Measurements from ENCODE around the gene SERHL2.
"Not testable (repeated sequence)": the region's sequence is repeated elsewhere in the genome, so short reads cannot be mapped to it uniquely, and the experiment has no call there.

The SERHL2 gene

DNA sequence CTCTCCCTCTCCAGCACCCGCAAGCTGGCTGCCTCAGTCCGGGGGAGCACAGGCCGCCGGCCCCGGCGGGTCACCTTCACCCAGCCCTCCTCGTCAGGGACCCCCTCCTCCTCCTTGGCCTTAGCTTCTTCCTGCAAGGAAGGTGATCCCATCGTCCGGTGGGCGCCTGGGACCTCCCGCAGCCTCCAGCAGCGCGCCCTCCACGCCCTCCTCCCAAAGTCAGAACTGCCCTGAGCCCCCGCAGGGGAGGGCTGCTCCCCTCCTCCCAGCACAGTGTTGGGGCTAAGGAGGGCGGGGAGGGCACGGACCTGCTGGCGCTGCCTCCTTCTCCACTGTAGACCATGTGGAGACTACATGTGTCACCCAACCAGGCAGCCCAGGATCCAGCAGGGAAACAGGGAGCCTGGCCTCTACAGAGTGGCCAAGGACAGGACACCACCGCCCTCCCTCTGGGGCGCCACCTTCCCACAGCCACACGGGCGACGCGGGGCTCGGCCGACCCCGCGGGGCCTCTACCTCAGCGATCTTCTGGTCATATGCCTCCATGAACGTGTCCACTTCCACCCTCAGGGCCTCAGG is 22.3 kb downstream of the SERHL2 start:
- FAIRE-seq = not testable (repeated sequence)

- FAIRE-seq = not testable (repeated sequence)
Observed at GRCh38 chr22:42577141-42577540, 23.4 kb downstream of the SERHL2 start.

DNA sequence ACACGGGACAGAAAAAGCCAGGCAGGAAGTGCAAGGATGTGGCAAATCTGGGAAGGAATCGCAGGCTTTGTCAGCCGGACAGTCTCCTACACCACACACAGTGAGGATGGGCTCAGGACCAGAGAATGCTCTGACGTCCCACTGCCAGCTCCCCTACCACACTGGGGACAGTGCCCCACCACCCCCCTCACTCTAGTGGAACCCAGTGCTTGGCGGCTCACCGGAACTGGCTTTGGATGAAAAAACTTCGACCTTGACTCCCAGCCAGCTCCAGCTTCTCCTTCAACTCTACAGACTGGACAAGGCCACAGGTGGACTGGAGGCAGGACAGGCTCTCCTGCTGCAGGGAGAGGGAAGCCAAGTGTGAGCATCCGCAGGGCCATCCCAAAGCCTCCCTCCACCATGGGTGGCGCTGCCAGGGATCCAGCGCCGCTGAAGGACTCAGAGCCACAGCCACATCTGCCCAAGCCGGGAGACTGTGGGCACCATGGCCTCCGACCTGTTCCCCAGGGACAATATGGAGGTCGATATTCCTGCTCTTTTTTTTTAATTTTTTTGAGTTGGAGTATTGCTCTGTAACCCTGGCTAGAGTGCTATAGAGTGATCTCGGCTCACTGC is 24.0 kb downstream of the SERHL2 start:
- FAIRE-seq = no peak

GRCh38 chr22:42580040-42580439 is 26.3 kb downstream of the SERHL2 start:
- FAIRE-seq = not testable (repeated sequence)

DNA sequence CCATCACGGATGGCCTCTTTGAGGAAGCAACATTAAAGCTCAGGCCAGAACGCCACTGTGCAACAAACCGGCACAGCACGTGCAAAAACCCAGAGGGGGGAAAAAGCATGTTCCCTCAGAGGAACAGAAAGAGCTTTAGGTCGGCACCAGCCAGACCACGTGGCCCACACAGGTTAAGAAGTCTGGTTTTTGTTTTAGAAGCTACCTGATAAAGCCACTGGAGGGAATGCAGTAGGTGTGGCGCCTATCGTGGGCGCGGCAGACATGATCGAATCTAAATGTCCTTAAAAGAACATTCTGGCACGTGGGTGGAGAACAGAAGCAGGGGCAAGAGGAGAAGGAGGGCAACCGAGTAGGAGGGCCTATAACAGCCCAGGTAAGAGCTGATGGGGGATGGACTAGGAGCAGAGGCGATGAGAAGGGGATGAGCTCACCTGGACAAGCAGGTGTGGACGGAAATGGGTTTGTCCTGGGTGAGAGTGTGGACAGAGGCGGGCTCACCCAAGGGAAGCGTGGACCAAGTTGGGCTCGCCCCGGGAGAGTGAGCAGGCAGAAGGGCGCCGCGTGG is 27.5 kb downstream of the SERHL2 start:
- FAIRE-seq = not testable (repeated sequence)

GRCh38 chr22:42581762-42582716 is 28.3 kb downstream of the SERHL2 start:
- no peak for FAIRE-seq

DNA sequence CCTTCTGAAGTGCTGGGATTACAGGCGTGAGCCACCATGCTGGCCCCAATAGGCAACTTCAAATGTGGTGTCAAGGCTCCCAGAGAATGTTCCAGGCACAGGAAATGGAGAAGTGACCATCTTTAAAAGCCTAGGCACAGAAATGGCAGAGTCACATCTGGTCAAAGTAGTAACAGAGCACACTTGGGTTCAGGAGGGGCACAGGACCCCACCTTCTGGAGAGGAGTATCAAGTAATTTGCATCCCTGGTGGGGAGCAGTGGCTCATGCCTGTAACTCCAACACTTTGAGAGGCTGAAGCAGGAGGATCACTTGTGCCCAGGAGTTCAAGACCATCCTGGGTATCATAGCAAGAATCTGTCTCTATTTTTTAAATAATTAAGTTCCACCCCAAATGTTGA is 29.2 kb downstream of the SERHL2 start:
- no peak for FAIRE-seq

DNA sequence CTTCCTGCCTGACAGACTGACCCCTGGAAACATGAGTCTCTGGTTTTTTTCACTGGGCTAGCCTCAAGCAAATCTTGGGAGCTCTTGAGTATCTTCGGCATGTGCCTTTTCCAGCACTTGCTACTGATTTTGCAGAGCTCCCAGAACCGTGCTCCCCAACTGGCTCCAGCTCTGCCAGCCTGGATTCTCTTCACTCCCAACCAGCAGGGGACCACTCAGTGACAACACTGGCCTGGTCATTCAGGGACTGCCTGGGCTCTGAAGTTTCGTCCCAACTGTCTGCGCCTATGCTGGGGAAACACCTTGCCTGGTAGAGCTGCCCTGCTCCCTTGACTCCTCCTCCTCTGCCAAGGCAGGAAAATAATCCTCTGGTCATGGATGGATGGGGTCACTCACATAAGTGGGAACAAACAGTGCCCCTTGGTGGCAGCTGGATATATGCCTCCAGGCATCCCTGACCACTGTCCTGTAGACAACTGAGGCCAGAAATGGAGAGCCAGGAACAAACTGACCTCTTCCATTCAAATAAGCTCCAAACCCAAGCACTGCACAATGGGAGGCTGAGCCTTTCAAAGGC is 30.7 kb downstream of the SERHL2 start:
- no peak for FAIRE-seq

GRCh38 chr22:42585096-42585495 is 31.3 kb downstream of the SERHL2 start:
- no peak for FAIRE-seq

- no peak for FAIRE-seq
Observed at GRCh38 chr22:42586381-42586780, 32.6 kb downstream of the SERHL2 start.

DNA sequence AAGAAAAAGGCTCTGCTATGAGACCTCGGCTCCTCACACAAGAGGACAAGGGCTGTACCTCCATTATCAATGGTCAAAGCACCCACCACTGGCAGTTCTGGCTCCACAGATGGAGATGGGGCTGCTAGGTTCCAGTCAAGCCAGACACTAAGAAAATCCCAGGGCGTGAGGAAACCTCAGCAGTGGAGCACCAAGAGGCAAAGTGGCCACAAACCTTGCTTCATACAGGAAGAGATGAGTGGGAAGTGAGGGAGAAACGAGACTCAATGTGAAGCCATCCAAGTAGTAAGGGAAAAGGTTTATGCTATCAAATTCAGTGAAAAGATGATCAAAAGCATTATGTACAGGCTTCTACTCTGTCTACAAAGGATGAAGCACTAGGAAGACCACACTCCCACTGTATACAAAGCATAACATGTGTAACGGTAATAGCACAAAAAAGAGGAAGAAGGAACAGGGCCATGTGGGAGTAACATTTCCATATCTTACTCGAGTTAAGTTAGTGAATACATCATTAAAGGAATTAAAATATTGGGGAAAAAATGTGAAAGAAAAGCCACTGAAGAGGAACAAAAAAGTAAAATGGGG is 33.9 kb downstream of the SERHL2 start:
- FAIRE-seq = no peak

DNA sequence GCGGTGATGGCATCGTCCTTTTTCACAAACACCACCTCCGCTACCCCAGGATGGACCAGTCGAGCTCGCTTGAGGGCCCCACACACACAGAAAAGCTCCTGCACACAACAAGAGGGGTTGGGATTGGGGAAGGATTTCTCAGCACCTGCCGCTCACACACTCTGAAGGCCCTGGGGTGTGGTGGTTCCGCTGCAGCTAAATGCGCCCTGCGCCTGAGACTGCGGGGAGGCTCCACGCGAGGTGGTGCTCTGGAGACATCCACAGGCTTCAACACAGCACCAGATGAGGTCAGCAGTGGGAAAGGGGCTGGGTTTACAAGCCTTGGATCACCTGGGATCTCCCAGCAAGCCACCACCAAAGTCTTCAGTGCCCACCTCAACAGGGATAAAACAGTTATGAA is 38.2 kb downstream of the SERHL2 start:
- no peak for FAIRE-seq

DNA sequence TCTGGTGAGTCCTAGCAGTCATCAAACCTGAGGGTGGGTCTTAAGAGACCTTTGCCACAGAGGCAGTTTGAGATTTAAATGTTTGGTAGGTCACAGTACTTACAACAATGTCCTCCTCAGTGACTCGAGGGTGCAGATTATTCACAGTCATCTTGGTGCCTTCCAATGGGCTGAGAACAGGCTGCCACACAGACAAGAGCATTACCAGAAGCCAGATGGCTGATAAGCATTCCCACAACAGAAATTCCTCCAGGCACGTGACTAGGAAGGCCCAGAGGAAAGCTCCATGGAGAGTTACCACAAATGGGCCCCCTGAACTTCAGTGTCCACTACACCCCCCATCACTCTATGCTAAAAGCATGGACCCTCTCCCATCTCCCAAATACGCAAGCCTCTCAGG is 41.7 kb downstream of the SERHL2 start:
- no peak for FAIRE-seq

DNA sequence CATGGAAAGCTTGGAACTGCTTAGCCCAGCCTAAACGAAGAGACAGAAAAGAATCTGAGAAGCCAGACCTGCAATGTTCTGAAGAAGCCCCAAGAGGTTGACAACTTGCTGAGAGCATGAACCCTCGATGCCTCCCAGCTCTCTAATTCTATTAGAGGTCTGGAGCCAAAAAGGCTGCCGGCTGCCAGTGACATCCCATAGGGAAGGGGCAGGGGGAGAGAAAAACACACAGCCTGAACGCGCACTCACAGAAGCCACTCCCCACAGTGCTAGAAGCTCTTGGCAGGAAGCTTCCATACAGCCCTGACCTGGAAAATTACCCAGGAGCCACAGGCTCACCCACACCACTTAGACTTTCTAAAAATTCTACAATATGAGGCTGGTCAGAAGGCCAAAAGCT is 42.6 kb downstream of the SERHL2 start:
- no peak for FAIRE-seq

DNA sequence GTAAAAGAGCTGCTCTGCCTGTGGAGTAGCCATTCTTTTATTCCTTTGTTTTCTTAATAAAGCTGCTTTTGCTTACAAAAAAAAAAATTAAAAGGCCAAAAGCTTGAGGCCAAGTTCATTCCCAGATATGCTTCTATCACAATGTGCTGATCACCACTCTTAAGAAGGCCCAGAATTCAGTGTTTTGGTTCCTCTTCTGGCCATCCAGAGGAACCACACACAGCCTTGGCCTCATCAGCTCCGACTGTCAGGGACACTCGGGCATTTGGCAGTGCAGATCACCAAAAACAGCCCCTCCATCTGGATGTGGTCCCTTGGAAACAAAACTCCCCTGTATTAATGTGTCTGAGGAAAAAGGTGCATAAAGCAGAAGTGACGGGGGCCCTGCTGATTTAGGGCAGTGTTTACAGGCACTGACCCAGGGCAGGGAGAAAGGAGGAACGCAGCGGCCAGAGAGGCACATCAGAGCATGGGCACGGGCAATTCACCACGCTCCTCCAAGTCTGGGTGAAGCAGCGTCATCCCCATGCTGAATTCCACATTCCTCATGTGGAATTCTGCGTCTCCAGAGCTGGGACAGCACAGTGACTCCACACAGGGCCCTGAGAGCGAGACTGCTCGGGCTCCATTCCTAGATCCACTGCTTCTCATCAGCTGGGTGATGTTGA is 43.2 kb downstream of the SERHL2 start:
- no peak for FAIRE-seq

DNA sequence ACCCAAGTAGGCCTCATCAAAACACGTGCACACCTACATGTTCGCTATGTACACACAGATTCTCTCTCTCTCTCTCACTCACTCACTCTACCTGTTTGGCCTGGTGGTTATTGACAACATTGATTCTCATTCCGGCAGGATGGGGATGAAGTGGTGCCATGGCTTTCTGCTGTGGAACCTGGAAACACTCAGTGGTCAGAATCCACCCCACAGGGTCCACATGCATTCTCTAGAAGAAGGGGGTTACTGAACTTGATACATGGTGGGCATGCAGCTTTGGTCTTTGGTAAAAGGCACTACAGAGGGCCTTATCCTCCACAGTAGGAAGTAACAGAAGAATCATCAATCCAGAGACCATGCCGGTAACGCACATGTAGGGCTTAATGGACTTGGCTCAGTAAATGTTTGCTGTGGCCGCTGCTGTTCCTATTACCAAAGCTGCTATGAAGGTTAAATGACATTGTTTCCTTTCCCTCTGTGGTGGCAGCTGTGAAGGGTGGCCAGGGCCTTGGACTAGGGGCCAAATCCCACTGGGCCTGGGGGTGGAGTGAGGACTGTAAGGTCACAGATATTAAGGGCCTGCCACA is 48.2 kb downstream of the SERHL2 start:
- FAIRE-seq = no peak

GRCh38 chr22:42602470-42602869 is 48.7 kb downstream of the SERHL2 start:
- FAIRE-seq = no peak

DNA sequence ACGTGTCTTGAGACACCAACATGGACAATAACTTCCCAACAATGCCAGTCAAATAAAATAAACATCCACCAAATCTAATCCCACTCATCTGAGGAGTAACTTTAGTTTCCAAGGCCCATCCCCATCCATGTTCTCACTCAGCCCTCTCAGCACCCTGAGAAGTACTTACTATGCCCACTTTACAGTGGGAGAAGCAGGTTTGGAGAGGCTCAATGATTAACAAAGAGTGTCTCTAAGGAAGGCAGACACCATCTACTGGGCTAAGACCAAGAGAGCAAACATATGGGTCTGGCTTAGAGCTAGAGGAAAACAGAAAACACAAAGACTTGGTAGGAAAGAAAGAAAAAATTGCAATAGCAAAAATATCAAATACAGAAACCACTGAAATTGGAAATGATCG is 49.7 kb downstream of the SERHL2 start:
- FAIRE-seq = no peak

GRCh38 chr22:42604403-42604802 is 50.6 kb downstream of the SERHL2 start:
- FAIRE-seq = no peak

DNA sequence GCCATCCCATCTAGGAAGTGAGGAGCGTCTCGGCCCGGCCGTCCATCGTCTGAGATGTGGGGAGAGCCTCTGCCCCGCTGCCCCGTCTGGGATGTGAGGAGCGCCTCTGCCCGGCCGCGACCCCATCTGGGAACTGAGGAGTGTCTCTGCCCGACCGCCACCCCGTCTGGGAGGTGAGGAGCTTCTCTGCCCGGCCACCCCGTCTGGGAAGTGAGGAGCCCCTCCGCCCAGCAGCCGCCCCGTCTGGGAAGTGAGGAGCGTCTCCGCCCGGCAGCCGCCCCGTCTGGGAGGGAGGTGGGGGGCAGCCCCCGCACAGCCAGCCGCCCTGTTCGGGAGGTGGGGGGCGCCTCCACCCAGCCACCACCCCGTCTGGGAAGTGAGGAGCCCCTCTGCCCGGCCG is 53.9 kb downstream of the SERHL2 start:
- not testable (repeated sequence) for FAIRE-seq

GRCh38 chr22:42608136-42608822 is 54.5 kb downstream of the SERHL2 start:
- no peak for FAIRE-seq

Data from colon (tissue), 2 donors.